Chondrocyte (in vitro differentiated cells): ENCODE results near the gene FOXP1. TPM values are rescaled to one million over a fixed set of nuclear protein-coding genes. Genes with fewer than 3 reads are reported as not detected.

ENCODE experiments used
- DNase-seq: peaks from one replicate; pipeline ENCODE4 v3.0.0; 2021; ENCODE audit warnings: mixed read lengths, low spot score
- H3K27ac Mint-ChIP-seq: one replicate; pipeline ENCODE4 v1.8.0; 2021; ENCODE audit warnings: mild to moderate bottlenecking, moderate library complexity, mixed read lengths; ENCODE audit not compliant: unreplicated experiment
- H3K27me3 Mint-ChIP-seq: 2 replicates; pipeline ENCODE4 v1.8.0; 2021; ENCODE audit warnings: low read depth, mixed read lengths
- H3K36me3 Mint-ChIP-seq: 2 replicates; pipeline ENCODE4 v1.8.0; 2021; ENCODE audit warnings: low read depth, mixed read lengths
- H3K4me1 Mint-ChIP-seq: 2 replicates; pipeline ENCODE4 v1.8.0; 2021; ENCODE audit warnings: low read depth, mild to moderate bottlenecking, mixed read lengths
- H3K4me3 Mint-ChIP-seq: one replicate; pipeline ENCODE4 v1.8.0; 2021; ENCODE audit warnings: mild to moderate bottlenecking, moderate library complexity, mixed read lengths; ENCODE audit not compliant: unreplicated experiment
- H3K9me3 Mint-ChIP-seq: 2 replicates; pipeline ENCODE4 v1.8.0; 2021; ENCODE audit warnings: low read depth, mixed read lengths
- total RNA-seq: library from RNA; stranded (reverse); gene quantifications from 3 replicates; pipeline ENCODE4 v1.2.1, GENCODE V29; 2021
- TF ChIP-seq, protein P1 (sequence below): fragments of 200-600 bp; sonication (generic); IDR thresholded peaks from 2 replicates; pipeline ENCODE4 v1.5.0; 2021; ENCODE audit warnings: antibody characterized with exemption, mild to moderate bottlenecking, moderate library complexity

The FOXP1 gene
- total RNA-seq, 1 donor from 2014 or later, result 206 TPM

DNA sequence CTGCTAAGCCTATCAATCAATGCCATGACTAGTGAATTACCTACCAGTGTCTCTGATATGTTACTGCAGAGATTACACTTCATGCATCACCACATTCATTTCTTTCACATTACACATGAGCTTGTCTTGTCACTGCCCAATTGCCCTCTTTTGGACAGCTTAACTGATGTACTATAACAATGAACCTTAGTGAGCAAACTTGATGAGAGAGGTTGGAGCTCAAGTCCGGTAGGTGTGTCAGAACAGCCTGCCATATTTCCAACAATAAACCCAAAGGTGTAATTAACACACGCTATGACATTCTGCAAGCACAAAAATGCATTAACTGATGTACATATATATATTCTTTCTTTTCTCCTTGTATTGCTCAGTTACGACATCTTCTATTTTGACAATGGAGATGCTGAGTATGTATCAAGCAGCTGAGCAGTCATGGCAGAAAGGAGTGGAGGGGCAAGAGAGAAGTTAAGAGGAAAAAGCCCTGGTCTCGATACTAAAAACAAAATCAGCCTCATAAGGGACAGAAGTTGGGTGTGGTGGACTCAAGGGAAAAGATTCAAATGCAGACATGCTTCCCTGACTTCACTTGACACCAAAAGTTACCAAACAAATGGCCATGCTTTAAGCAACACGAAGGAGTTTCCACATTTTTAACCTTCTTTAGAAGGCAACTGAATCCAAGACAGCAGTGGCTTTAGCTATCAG lies 538.2 kb downstream of the FOXP1 start:
- TF ChIP-seq, protein P1, sequence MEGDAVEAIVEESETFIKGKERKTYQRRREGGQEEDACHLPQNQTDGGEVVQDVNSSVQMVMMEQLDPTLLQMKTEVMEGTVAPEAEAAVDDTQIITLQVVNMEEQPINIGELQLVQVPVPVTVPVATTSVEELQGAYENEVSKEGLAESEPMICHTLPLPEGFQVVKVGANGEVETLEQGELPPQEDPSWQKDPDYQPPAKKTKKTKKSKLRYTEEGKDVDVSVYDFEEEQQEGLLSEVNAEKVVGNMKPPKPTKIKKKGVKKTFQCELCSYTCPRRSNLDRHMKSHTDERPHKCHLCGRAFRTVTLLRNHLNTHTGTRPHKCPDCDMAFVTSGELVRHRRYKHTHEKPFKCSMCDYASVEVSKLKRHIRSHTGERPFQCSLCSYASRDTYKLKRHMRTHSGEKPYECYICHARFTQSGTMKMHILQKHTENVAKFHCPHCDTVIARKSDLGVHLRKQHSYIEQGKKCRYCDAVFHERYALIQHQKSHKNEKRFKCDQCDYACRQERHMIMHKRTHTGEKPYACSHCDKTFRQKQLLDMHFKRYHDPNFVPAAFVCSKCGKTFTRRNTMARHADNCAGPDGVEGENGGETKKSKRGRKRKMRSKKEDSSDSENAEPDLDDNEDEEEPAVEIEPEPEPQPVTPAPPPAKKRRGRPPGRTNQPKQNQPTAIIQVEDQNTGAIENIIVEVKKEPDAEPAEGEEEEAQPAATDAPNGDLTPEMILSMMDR, result no peak
- peak overlapping the region; percentile 73 for H3K27ac Mint-ChIP-seq
- H3K36me3 Mint-ChIP-seq, result peaks cover 52% of the 10 kb centered on the region
- H3K27me3 Mint-ChIP-seq, result no peaks in the 10 kb centered on the region
- H3K4me3 Mint-ChIP-seq, result no peak overlapping the region
- DNase-seq, result no peak
- H3K4me1 Mint-ChIP-seq, result peaks cover 59% of the 10 kb centered on the region
- H3K9me3 Mint-ChIP-seq, result no peaks in the 10 kb centered on the region

DNA sequence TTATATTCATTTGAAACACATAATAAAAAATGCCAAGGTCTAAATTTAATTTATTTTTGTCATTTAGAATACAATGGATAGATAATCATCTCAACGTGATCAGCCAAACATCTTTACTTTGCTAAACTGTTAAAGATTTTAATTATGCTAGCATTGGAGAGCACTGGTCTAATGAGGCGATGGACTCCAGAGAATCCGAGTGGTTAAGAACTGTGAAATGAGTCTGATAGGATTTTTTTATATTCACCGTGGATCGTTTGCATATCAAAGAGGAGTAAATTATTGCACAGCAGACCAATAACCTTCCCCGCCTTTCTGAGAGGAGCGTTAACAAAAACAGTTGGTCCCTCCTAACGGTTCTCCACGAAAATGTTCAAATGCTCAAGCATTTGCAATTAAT lies 540.8 kb downstream of the FOXP1 start:
- H3K27me3 Mint-ChIP-seq, result no peaks in the 10 kb centered on the region
- DNase-seq, result no peak
- peaks cover 47% of the 10 kb centered on the region for H3K4me1 Mint-ChIP-seq
- no peak overlapping the region for H3K4me3 Mint-ChIP-seq
- H3K36me3 Mint-ChIP-seq, result peaks cover 52% of the 10 kb centered on the region
- H3K9me3 Mint-ChIP-seq, result no peaks in the 10 kb centered on the region
- TF ChIP-seq, protein P1, result no peak
- H3K27ac Mint-ChIP-seq, result no peak overlapping the region

DNA sequence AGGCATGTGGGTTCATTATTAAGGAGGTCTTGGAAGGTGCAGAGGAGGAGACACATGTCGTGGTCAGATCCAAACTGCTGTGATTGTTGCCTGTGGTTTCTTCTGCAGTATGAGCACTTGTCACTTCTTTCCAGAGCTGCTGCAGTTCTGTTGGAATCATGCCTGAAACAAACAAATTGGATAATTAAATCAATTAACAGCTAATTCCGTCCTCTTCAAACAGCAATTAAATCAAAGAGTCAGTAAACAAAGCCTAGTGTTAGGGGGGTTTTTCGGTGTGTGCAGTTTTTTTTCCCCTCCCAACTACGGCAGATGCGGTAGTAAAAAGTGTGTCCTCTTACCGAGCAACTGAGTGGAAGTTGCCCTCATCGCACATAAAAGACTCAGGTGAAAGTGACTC lies 542.2 kb downstream of the FOXP1 start:
- TF ChIP-seq, protein P1, result no peak
- Mint-ChIP-seq H3K9me3 (no peaks in the 10 kb centered on the region), H3K4me1 (peaks cover 35% of the 10 kb centered on the region), H3K36me3 (peaks cover 46% of the 10 kb centered on the region), H3K27me3 (no peaks in the 10 kb centered on the region), H3K27ac (peak overlapping the region; percentile 74), H3K4me3 (no peak overlapping the region)
- DNase-seq, result no peak

DNA sequence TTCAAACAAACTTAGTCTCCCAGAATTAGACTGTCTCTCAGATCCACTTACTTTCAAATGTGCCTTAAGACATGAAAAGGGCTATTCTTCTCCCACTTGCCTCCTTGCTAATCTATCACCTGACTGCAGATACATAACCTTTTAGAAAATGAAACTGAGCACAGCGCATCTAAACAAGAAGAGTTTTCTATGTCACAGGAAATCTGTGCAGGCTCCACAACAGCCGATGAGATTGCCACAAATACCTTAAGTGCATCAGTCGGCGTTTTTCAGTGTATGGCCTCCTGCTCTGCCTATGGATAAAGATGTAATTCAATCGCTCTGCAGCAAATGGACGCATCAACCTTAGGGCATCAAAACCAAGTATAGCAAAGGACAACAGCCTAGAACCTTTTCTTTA lies 544.2 kb downstream of the FOXP1 start:
- no peaks in the 10 kb centered on the region for H3K27me3 Mint-ChIP-seq
- peaks cover 44% of the 10 kb centered on the region for H3K4me1 Mint-ChIP-seq
- peak overlapping the region; percentile 73 for H3K27ac Mint-ChIP-seq
- H3K36me3 Mint-ChIP-seq, result peaks cover 39% of the 10 kb centered on the region
- no peak overlapping the region for H3K4me3 Mint-ChIP-seq
- TF ChIP-seq, protein P1, result no peak
- no peaks in the 10 kb centered on the region for H3K9me3 Mint-ChIP-seq
- DNase-seq, result no peak

DNA sequence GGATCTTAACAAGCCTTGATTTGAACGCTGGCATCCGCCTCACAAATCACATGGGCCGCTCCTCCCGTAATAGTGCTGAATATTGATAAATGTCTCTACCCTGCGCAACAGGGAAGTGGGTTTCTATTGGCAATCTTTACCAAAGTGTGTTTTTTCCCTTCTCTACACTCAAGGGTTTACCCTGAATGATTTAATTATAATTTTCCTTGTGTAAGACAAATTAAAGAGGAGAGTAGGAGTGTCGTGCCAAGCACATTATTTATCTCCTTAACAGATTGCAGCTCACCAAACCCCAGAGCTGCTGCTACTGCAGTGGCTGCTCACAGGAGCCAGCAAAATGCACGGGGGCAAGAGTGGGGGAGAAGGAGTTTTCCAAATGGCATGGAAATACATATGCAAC lies 545.8 kb downstream of the FOXP1 start:
- peaks cover 55% of the 10 kb centered on the region for H3K4me1 Mint-ChIP-seq

More for the DNA sequence above, 545.8 kb downstream of the FOXP1 start:
- DNase-seq, result no peak
- Mint-ChIP-seq H3K27ac (peak overlapping the region; percentile 55), H3K36me3 (peaks cover 51% of the 10 kb centered on the region), H3K9me3 (no peaks in the 10 kb centered on the region), H3K4me3 (no peak overlapping the region), H3K27me3 (no peaks in the 10 kb centered on the region)
- TF ChIP-seq, protein P1, result no peak
